Bladder microvascular endothelial cell (primary cell): ENCODE data around the gene HDAC9. TPM values are rescaled to one million over a fixed set of nuclear protein-coding genes. Genes with fewer than 3 reads are reported as not detected.

Experiments used
- total RNA-seq: library from RNA; depleted of rRNA; stranded (reverse); fragments of >200 nt; gene quantifications from 2 replicates; pipeline ENCODE4 v1.2.3, GENCODE V29; 2014

Gene HDAC9
- 13.6 and 26.3 TPM in 2 replicates for total RNA-seq

DNA sequence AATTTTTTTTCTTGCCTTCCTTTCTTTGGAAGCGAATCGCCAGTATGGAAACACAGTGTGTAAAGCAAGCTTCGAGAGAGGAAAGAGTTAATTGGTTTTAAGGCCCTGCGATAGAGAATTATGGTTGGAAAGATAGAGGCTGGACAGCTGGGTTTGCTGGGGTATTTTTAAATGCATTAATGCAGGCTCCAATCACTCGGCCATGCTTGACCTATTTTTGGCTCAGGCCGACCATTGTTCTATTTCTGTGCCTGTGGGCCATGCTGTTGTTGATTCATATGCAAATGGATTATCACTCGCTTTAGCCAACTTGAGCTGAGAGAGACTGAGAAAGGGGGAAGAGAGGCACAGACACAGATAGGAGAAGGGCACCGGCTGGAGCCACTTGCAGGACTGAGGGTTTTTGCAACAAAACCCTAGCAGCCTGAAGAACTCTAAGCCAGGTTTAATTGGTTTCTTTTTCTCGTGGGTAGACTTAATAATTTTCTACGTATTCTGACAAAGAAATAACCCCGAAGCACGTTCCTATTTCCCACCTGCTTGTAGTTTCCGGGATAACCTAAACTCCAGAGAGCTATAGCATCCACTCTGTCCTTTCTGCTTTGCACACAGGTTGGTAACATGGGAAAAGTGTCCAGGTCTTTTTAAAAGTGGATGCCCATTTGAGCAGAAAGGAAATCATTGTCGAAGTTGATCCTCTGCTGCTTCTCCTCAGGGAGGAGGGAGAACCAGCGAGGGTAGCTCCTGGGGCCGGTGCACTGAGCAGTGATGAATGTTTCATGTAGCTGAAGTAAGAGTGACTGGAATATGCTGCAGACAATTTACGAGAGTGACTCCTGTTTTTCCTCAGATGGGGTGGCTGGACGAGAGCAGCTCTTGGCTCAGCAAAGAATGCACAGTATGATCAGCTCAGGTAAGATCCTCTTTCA, at the start of gene HDAC9:
Gene HDAC9 (plus strand): TSS at position 338 of the 929 bp plus-strand sequence. CDS start 554 bp downstream, at position 892.

